Stimulated activated CD4-positive, alpha-beta T cell treated with anti-CD3 and anti-CD28 coated beads, TNF-alpha, amount 100 ng/mL, for 4 hours (primary cell): ENCODE results near the gene C16orf87.

Source experiments
- DNase-seq, 3 experiments: peaks; one replicate each; pipeline ENCODE4 v3.0.0-alpha.2; 2020; ENCODE audit warnings: low read depth in 3 of 3

Gene C16orf87

DNA sequence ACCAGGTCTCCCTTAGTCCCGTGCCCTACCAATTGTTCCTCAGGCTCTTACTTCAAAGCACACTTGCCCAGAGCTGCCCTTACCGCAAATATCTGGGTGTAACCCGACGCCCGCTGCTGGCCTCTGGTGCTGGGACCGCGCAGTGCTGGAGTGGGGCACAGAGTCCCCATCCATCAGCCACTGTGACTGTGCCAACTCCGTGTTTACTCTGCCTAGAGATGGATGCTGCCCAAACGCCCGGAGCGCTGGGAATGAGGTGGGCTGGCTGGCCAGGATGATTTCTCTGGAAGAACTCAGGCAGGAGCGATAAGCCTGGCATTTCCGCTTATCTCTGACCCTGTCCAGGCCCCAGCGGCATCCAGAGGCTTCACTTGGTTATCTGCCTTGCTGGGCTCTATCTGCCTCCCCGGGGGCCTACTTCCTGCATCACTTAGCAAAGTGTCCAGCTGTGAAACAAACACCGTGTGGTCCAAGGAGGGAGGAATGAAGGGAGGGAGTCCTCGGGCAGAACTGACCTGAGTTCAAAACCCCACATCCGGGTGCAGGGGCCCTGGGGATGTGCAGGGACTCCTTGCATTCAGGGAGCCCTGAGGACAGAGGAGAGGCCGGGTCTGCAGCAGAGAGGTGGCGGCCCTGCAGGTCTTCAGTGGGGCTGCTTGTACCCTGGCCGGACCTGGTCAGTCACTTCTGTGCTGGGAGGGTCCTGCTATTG is 73.5 kb downstream of the C16orf87 start:
- no peak for DNase-seq

GRCh38 chr16:46756772-46757171 is 74.2 kb downstream of the C16orf87 start:
- no peak for DNase-seq

DNA sequence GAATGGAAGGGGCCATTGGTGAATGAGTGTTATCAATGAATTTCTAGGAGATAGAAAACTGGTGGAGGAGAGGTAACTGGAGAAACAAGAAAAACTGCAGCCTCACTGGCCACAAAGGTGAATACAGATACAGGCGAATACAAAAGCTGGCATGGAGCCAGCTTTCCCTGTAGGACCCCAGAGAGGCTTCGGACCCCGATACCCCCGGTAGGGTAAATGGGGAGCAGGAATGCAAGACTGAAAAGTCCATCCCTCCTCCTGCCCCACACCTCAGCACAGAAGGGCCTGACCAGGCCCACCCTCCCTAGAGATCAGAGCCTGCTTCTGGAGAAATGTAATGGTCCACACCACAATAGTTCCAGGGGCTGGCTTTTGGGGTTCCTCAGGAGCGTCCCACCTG is 78.0 kb downstream of the C16orf87 start:
- no peak for DNase-seq

DNA sequence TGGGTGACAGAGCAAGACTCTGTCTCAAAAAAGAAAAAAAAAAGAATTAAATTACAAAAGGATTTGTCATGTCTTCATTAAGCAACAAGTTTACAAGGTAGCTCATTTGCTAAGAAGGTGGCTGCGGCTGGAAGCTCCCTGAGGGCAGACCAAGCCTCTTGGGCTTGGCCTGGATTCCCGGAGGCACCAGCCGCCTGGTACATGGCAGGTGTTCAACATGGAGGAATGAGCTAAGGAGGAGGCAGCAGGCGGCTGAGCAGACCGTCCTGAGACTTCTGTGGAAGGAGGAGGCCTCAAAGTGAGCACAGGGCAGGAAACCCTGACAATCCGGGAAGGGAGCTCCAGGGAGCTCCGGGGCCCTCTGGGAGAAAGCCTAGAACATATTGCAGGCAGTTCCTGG is 79.6 kb downstream of the C16orf87 start:
- DNase-seq = no peak

DNA sequence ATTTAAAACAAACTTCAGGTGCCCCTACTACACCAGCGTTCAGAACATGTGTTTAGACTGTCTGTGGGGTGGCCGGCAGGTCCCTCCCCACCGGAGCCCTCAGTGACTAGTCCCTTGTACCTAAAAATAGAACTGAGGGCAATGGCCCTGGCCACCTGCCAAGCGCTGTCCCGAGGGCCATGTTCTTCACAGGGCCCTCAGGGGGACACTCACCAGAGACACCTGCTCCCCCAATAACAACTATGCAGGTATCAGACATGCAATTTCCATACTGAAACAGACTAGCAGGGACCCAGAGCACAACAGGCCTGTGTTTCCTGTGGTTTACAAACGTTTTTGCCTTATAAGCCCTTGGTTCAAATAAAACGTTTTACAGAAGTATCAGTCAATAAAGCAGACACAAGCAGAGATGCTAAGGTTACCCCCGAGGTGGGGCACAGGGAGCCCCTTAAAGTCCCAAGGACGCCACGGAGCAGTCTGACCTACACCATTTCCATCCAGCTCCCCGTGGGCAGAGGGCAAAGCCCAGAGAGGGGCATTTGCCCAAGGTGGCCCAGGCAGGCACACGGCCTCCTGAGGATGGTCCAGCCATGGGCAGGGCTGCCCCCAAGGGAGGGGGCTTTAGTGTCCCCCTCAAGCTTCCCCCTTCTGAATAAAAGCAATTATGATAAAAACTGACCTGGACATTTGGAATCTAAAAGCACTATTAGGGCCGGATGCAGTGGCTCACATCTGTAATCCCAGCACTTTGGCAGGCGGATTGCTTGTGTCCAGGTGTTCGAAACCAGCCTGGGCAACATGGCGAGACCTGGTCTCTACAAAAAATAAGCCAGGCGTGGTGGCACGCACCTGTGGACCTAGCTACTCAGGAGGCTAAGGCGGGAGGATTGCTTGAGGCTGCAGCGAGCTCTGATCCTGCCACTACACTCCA is 81.9 kb downstream of the C16orf87 start:
- no peak for DNase-seq

DNA sequence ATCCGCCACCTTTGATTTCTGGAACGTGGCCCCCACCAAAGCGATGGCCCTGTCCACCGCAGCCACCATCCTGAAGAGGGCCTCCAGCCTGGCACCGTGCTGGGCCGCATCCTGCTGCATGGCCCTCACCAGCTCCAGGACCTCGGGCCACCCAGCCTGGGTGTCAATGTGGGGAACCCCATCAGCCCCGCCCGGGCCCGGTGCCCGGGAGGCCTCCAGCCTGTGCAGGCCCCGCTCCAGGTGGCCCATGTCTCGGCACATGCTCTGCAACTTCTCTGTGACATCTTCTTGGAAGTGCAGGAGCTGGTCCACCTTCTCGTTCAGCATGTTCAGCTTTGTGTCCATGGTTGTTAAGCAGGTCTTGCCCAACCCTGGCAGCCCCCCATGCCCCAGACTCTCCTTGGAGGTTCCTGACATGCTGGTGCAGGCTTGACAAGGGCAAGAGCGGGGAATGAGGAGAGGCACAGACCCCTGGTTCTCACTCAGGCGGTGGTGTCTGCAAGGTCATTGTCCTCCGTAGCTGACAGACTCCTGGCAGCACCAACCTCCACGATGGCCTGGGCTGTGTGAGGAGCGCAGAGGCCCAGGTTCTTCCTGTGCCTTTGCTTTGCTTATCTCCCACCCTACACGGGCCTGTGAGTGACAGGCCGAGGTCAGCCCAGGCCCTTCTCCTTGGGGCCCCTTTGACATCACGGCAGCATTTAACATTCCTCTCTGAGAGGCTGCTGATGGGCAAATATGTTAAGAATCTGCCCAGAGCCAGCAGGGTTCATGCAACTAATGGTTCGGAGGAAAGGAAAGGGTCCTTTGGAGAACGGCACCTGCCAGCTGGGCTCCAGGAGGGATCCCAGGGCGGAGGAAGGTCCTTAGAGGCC is 83.0 kb downstream of the C16orf87 start, which contains the start of gene MYLK3:
Gene MYLK3, minus strand, starts transcription at position 568 of the 875 bp plus-strand sequence. Its CDS starts 151 bp downstream, at position 417.
- DNase-seq = no peak

- DNase-seq = no peak
These were observed 83.9 kb downstream of the C16orf87 start for GRCh38 chr16:46746821-46747776.
